Fibroblast of mammary gland (primary cell): ENCODE data around the gene LARP4B.

ENCODE experiments used
- DNase-seq: peaks from one replicate; pipeline ENCODE4 v3.0.0-alpha.2; 2010; ENCODE audit warnings: low read depth
- H3K4me3 ChIP-seq: 2 replicates; pipeline ENCODE4 v1.5.1; 2011; ENCODE audit warnings: low read depth, mild to moderate bottlenecking, low read length, moderate library complexity; ENCODE audit not compliant: control insufficient read depth
- CTCF ChIP-seq: conservative IDR thresholded peaks from 2 replicates; pipeline ENCODE4 v1.5.1; 2011; ENCODE audit warnings: low read depth, low read length, inconsistent platforms; ENCODE audit not compliant: control insufficient read depth, insufficient read depth

The LARP4B gene

GRCh38 chr10:958106-958505, 26.6 kb upstream of the LARP4B start:
- TF ChIP-seq CTCF: no peak
- no peak for DNase-seq

GRCh38 chr10:955820-956217, 24.3 kb upstream of the LARP4B start:
- no peak overlapping the region for H3K4me3 ChIP-seq
- DNase-seq: no peak
- TF ChIP-seq CTCF: no peak

More at GRCh38 chr10:958106-958505, 26.6 kb upstream of the LARP4B start:
- H3K4me3 ChIP-seq: no peak overlapping the region

GRCh38 chr10:955127-955819, 23.8 kb upstream of the LARP4B start:
- no peak for DNase-seq
- no peak overlapping the region for H3K4me3 ChIP-seq
- no peak for TF ChIP-seq CTCF

GRCh38 chr10:954396-954795, 22.9 kb upstream of the LARP4B start:
- TF ChIP-seq CTCF: no peak
- DNase-seq: no peak
- H3K4me3 ChIP-seq: no peak overlapping the region

- no peak for DNase-seq
- TF ChIP-seq CTCF: no peak
- no peak overlapping the region for H3K4me3 ChIP-seq
Observed at GRCh38 chr10:953836-954235, 22.3 kb upstream of the LARP4B start.

- H3K4me3 ChIP-seq: no peak overlapping the region
- DNase-seq: no peak
- TF ChIP-seq CTCF: no peak
Observed at GRCh38 chr10:949446-949845, 17.9 kb upstream of the LARP4B start.

GRCh38 chr10:948347-948746, 16.8 kb upstream of the LARP4B start:
- no peak for DNase-seq
- TF ChIP-seq CTCF: no peak
- H3K4me3 ChIP-seq: no peak overlapping the region
